Pancreas (tissue), 10 donors: ENCODE results near the gene STUM. TPM values are rescaled to one million over a fixed set of nuclear protein-coding genes. Genes with fewer than 3 reads are reported as not detected.

Experiments used
- ATAC-seq, 4 donors: fragments of 200-7000 bp; cut with Tn5 transposase; one replicate each; pipeline versions ENCODE4 v1.8.0 to v1.9.1; 2020; ENCODE audit warnings: mild to moderate bottlenecking in 4 of 4, moderate library complexity in 4 of 4
- DNase-seq, 6 donors: peaks; one replicate each; pipeline ENCODE4 v3.0.0-alpha.2; 2020
- FAIRE-seq: peaks from 2 replicates; lab custom pipeline; 2012; peaks lifted over from hg19 to GRCh38; lab: Jason Lieb, UNC
- H3K27ac ChIP-seq, 4 donors: fragments of 200-600 bp; sonication (generic); 1 replicate in 3 of 4; 2 replicates in 1 of 4; pipeline versions ENCODE4 v1.5.0 to v1.8.0; 2020
- H3K27me3 ChIP-seq, 4 donors: fragments of 200-600 bp; one replicate each; pipeline ENCODE4 v1.8.0; 2021
- H3K36me3 ChIP-seq, 3 donors: fragments of 200-600 bp; sonication (generic) in 1 of 3; one replicate each; pipeline versions ENCODE4 v1.5.0 to v1.8.0; 2020 to 2021
- H3K4me1 ChIP-seq, 3 donors: fragments of 200-600 bp; one replicate each; pipeline ENCODE4 v1.8.0; 2021
- H3K4me3 ChIP-seq, 4 donors: fragments of 200-600 bp; sonication (generic) in 2 of 4; one replicate each; pipeline versions ENCODE4 v1.5.0 to v1.8.0; 2020 to 2021
- H3K9me3 ChIP-seq, 4 donors: fragments of 200-600 bp; one replicate each; pipeline ENCODE4 v1.8.0; 2021
- CTCF ChIP-seq, 4 donors: fragments of 200-600 bp; sonication (generic) in 3 of 4; IDR thresholded peaks; one replicate each; pipeline versions ENCODE4 v1.5.0 to v1.8.0; 2021; ENCODE audit warnings: antibody characterized with exemption in 4 of 4
- WGBS, 2 donors: extraction: QIAGEN DNeasy Blood & Tissue Kit; methylation state at CpG; one replicate each; pipeline ENCODE4 v1.1.7; 2013; 5-methylcytosine and 5-hydroxymethylcytosine counted together
- intact Hi-C, 3 donors: fragments of 100-400 bp; cut with DNase I; formaldehyde crosslinking; loops; one replicate each; pipeline versions ENCODE4 v1.11.1 to v1.14.2; 2022
- polyA plus RNA-seq, 2 donors: library from polyadenylated mRNA; stranded (reverse); fragments of 200-250 nt; gene quantifications; one replicate each; pipeline ENCODE4 v1.2.3, GENCODE V29; 2013
- total RNA-seq, 6 donors: library from RNA; stranded (reverse); fragmentation: NEBNext Ultra II Directional in 4 of 6; extraction: Animal tissue kit (Norgen Biotek cat#: 25700) in 4 of 6; gene quantifications; one replicate each; pipeline versions ENCODE4 v1.2.1 to v1.2.4, GENCODE V29; 2021 to 2023
- donor health status: healthy with polysubstance abuse.
- donor health status: DM: no; HTN: no; CAD: no; lungs with moderate emphysema.
- donor health status: DM: no; HTN: no; CAD: no.
- donor health status: control.
- donor health status: control.
- donor health status: Bipolar disorder and iron deficiency.
- donor health status: DM: yes; HTN: yes; CAD: no.
- donor health status: DM: no; HTN: no; CAD: no.
- donor health status: DM: no; HTN: no; CAD: no.
- donor health status: DM: yes; HTN: yes; CAD: no.

STUM gene
- total and polyA plus RNA-seq, 8 donors: 0.32 to 1.2 (median 0.56) TPM

- no peaks in the 10 kb centered on the region for H3K4me1 ChIP-seq
- H3K27me3 ChIP-seq: no peaks in the 10 kb centered on the region
- H3K27ac ChIP-seq: no peak overlapping the region
- TF ChIP-seq CTCF (IDR thresholded peaks at IDR 0.05): no peak
- no peaks in the 10 kb centered on the region for H3K9me3 ChIP-seq
- WGBS, 2 donors: 88 to 91% methylated on average over 10 of the region's 10 CpGs
- ATAC-seq (no peak), DNase-seq (peak in 1 of 6 donors; percentile 41), FAIRE-seq (no peak)
- H3K36me3 ChIP-seq: peaks cover 0 to 4% (median 0%) of the 10 kb centered on the region in 3 donors
- H3K4me3 ChIP-seq: no peak overlapping the region
- intact Hi-C loops: loop anchor here in 1 of 3 donors (10.0 kb wide), 1 partner anchor 192 kb away; no protein-coding TSS in a partner anchor
Observed at GRCh38 chr1:226632922-226633351, 84.4 kb downstream of the STUM start.

- FAIRE-seq (no peak), ATAC-seq (peak; percentile 6 to 44 (median 12)), DNase-seq (peak in 1 of 6 donors; percentile 38)
- intact Hi-C loops: loop anchor here in 1 of 3 donors (10.0 kb wide), 1 partner anchor 191 kb away; no protein-coding TSS in a partner anchor
- no peak overlapping the region for H3K4me3 ChIP-seq
- H3K9me3 ChIP-seq: no peaks in the 10 kb centered on the region
- 44 to 49% methylated on average over 7 of the region's 7 CpGs for WGBS, 2 donors
- no peaks in the 10 kb centered on the region for H3K27me3 ChIP-seq
- no peak overlapping the region for H3K27ac ChIP-seq
- H3K4me1 ChIP-seq: no peaks in the 10 kb centered on the region
- no peak for TF ChIP-seq CTCF (IDR thresholded peaks at IDR 0.05)
- H3K36me3 ChIP-seq: peaks cover 0 to 6% (median 0%) of the 10 kb centered on the region in 3 donors
Observed at GRCh38 chr1:226633541-226634165, 85.1 kb downstream of the STUM start.

GRCh38 chr1:226634166-226634588 lies 85.6 kb downstream of the STUM start:
- TF ChIP-seq CTCF (IDR thresholded peaks at IDR 0.05): peak; percentile 86 to 91 (median 90)
- 0 to 4% methylated on average over 6 of the region's 6 CpGs for WGBS, 2 donors
- ATAC-seq: peak; percentile 81 to 93 (median 90)
- FAIRE-seq: no peak
- no peaks in the 10 kb centered on the region for H3K27me3 ChIP-seq
- H3K4me3 ChIP-seq: no peak overlapping the region
- H3K27ac ChIP-seq: no peak overlapping the region
- intact Hi-C loops: loop anchor here in 1 of 3 donors (10.0 kb wide), 1 partner anchor 191 kb away; no protein-coding TSS in a partner anchor
- peak; percentile 52 to 95 (median 77) for DNase-seq
- H3K36me3 ChIP-seq: peaks cover 0 to 11% (median 0%) of the 10 kb centered on the region in 3 donors
- H3K9me3 ChIP-seq: no peaks in the 10 kb centered on the region
- no peaks in the 10 kb centered on the region for H3K4me1 ChIP-seq

- Histone ChIP-seq H3K4me3 (no peak overlapping the region), H3K27me3 (no peaks in the 10 kb centered on the region), H3K27ac (no peak overlapping the region), H3K36me3 (peaks cover 0 to 14% (median 0%) of the 10 kb centered on the region in 3 donors), H3K4me1 (no peaks in the 10 kb centered on the region), H3K9me3 (no peaks in the 10 kb centered on the region)
- FAIRE-seq (no peak), ATAC-seq (no peak), DNase-seq (peak in 3 of 6 donors; percentile 17 to 64 (median 56))
- intact Hi-C loops: loop anchor here in 2 of 3 donors (5.0 to 10.0 kb wide), 2 partner anchors 190 to 198 kb away; no protein-coding TSS in a partner anchor
- TF ChIP-seq CTCF (IDR thresholded peaks at IDR 0.05): no peak
- 85 to 88% methylated on average over 22 of the region's 22 CpGs for WGBS, 2 donors
Observed at GRCh38 chr1:226634611-226635246, 86.2 kb downstream of the STUM start.
